H1 (cell line): ENCODE measurements around the gene CSHL1. TPM values are rescaled to one million over a fixed set of nuclear protein-coding genes. Genes with fewer than 3 reads are reported as not detected.

Experiments
- CTCF ChIA-PET: fragments of 300-600 bp; sonication (Branson Sonifier 250); formaldehyde crosslinking; loops from one replicate; lab custom pipeline; 2021; ENCODE audit not compliant: partially characterized antibody; lab: Charles Lee
- POLR2A ChIA-PET: fragments of 300-600 bp; sonication (Branson Sonifier 250); formaldehyde crosslinking; loops from one replicate; lab custom pipeline; 2021; ENCODE audit warnings: inconsistent platforms; ENCODE audit not compliant: partially characterized antibody; lab: Charles Lee
- DNase-seq, 2 experiments: peaks; one replicate each; pipeline versions ENCODE4 v3.0.0 to v3.0.0-alpha.2; 2010 to 2022; ENCODE audit warnings: low spot score in 2 of 2, low read depth in 1 of 2, mixed read lengths in 1 of 2
- FAIRE-seq: peaks from 2 replicates; lab custom pipeline; 2011; peaks lifted over from hg19 to GRCh38; lab: Jason Lieb, UNC
- H2AFZ ChIP-seq: 2 replicates; pipeline ENCODE4 v1.8.1; 2012; ENCODE audit warnings: low read length, inconsistent platforms
- H2AK5ac ChIP-seq: 2 replicates; pipeline ENCODE4 v1.6.1; 2013; ENCODE audit warnings: low read depth, low read length
- H2BK120ac ChIP-seq: replicated peaks from 2 replicates; pipeline ENCODE3; 2013; ENCODE audit warnings: low read depth, low read length, inconsistent platforms
- H2BK12ac ChIP-seq: 2 replicates; pipeline ENCODE4 v1.6.1; 2013; ENCODE audit warnings: low read depth, low read length
- H2BK15ac ChIP-seq: 2 replicates; pipeline ENCODE4 v1.6.1; 2013; ENCODE audit warnings: low read length
- H2BK20ac ChIP-seq: 2 replicates; pipeline ENCODE4 v1.6.1; 2013; ENCODE audit warnings: low read length
- H2BK5ac ChIP-seq: 2 replicates; pipeline ENCODE4 v1.6.1; 2013; ENCODE audit warnings: low read depth, low read length
- H3K14ac ChIP-seq: 2 replicates; pipeline ENCODE4 v1.6.1; 2013; ENCODE audit warnings: inconsistent platforms; ENCODE audit not compliant: insufficient read length
- H3K18ac ChIP-seq: 2 replicates; pipeline ENCODE4 v1.6.1; 2013; ENCODE audit warnings: low read length; ENCODE audit errors: extremely low read depth
- H3K23ac ChIP-seq: 2 replicates; pipeline ENCODE4 v1.6.1; 2013; ENCODE audit warnings: inconsistent platforms; ENCODE audit not compliant: insufficient read length
- H3K23me2 ChIP-seq: 2 replicates; pipeline ENCODE4 v1.6.1; 2013; ENCODE audit warnings: low read depth, low read length
- H3K27ac ChIP-seq: 2 replicates; pipeline ENCODE4 v1.6.1; 2011; ENCODE audit warnings: low read depth, low read length, inconsistent platforms
- H3K27me3 ChIP-seq, 4 experiments: replicated peaks in 1 of 4; 1 replicate in 1 of 4; 2 replicates in 3 of 4; pipeline versions ENCODE4 v1.6.1 to v1.8.1; 2011 to 2013; ENCODE audit warnings: low read length in 3 of 4, mild to moderate bottlenecking in 3 of 4, inconsistent platforms in 2 of 4, mixed read lengths in 2 of 4, moderate library complexity in 1 of 4; ENCODE audit not compliant: control insufficient read depth in 3 of 4, insufficient read depth in 3 of 4; ENCODE audit errors: extremely low read depth in 1 of 4
- H3K36me3 ChIP-seq, 4 experiments: 2 replicates each; pipeline versions ENCODE4 v1.6.1 to v1.8.1; 2011 to 2013; ENCODE audit warnings: mild to moderate bottlenecking in 4 of 4, low read length in 3 of 4, moderate library complexity in 2 of 4, control low read depth in 1 of 4, inconsistent platforms in 1 of 4; ENCODE audit not compliant: insufficient read depth in 4 of 4, control insufficient read depth in 2 of 4
- H3K4ac ChIP-seq: replicated peaks from 2 replicates; pipeline ENCODE3; 2013; ENCODE audit warnings: low read length, low read depth, mixed read lengths, inconsistent platforms; ENCODE audit not compliant: insufficient read length
- H3K4me1 ChIP-seq, 4 experiments: replicated peaks in 1 of 4; 1 replicate in 1 of 4; 2 replicates in 3 of 4; pipeline versions ENCODE4 v1.6.1 to v1.8.1; 2011 to 2013; ENCODE audit warnings: low read length in 3 of 4, inconsistent platforms in 2 of 4, mixed read lengths in 1 of 4; ENCODE audit not compliant: insufficient read depth in 4 of 4, control insufficient read depth in 3 of 4
- H3K4me2 ChIP-seq, 2 experiments: 2 replicates each; pipeline versions ENCODE4 v1.6.1 to v1.8.1; 2011 to 2013; ENCODE audit warnings: low read depth in 2 of 2, low read length in 2 of 2, control low read depth in 1 of 2, inconsistent platforms in 1 of 2, mild to moderate bottlenecking in 1 of 2; ENCODE audit not compliant: insufficient read depth in 1 of 2
- H3K4me3 ChIP-seq, 4 experiments: fragments of 200-600, 300-600 bp in 1 of 4; sonication (generic), shearing (Covaris generic), sonication (Bioruptor Twin) in 1 of 4; 2 replicates each; pipeline versions ENCODE4 v1.5.1 to v1.8.1; 2011 to 2016; ENCODE audit warnings: low read length in 4 of 4, low read depth in 3 of 4, control low read depth in 2 of 4, inconsistent platforms in 2 of 4, mild to moderate bottlenecking in 2 of 4, mixed read lengths in 1 of 4, moderate library complexity in 1 of 4; ENCODE audit not compliant: insufficient read depth in 2 of 4; ENCODE audit errors: extremely low read depth in 1 of 4
- H3K56ac ChIP-seq: replicated peaks from 2 replicates; pipeline ENCODE3; 2013; ENCODE audit warnings: low read depth, mild to moderate bottlenecking, mixed read lengths, low read length, inconsistent platforms; ENCODE audit not compliant: insufficient read length
- H3K79me1 ChIP-seq: 2 replicates; pipeline ENCODE4 v1.6.1; 2013; ENCODE audit warnings: low read depth, low read length, control low read depth
- H3K79me2 ChIP-seq, 2 experiments: 2 replicates each; pipeline versions ENCODE4 v1.6.1 to v1.8.1; 2012 to 2013; ENCODE audit warnings: low read length in 2 of 2, mild to moderate bottlenecking in 2 of 2, inconsistent platforms in 1 of 2; ENCODE audit not compliant: insufficient read depth in 2 of 2, control insufficient read depth in 1 of 2
- H3K9ac ChIP-seq, 4 experiments: replicated peaks in 1 of 4; 1 replicate in 1 of 4; 2 replicates in 3 of 4; pipeline versions ENCODE4 v1.6.1 to v1.8.1; 2011 to 2013; ENCODE audit warnings: low read depth in 3 of 4, low read length in 3 of 4, control low read depth in 2 of 4, mild to moderate bottlenecking in 2 of 4, moderate library complexity in 2 of 4, inconsistent platforms in 1 of 4; ENCODE audit errors: extremely low read depth in 1 of 4
- H3K9me3 ChIP-seq, 2 experiments: 2 replicates each; pipeline versions ENCODE4 v1.6.1 to v1.8.1; 2012 to 2013; ENCODE audit warnings: mild to moderate bottlenecking in 2 of 2, moderate library complexity in 2 of 2, control low read depth in 1 of 2, inconsistent platforms in 1 of 2, low read depth in 1 of 2, low read length in 1 of 2, mixed read lengths in 1 of 2; ENCODE audit not compliant: insufficient read depth in 2 of 2
- H4K20me1 ChIP-seq, 2 experiments: replicated peaks in 1 of 2; 2 replicates each; pipeline versions ENCODE3 to v1.8.1; 2011 to 2013; ENCODE audit warnings: inconsistent platforms in 2 of 2, low read length in 2 of 2, mild to moderate bottlenecking in 1 of 2; ENCODE audit not compliant: insufficient read depth in 2 of 2, control insufficient read depth in 1 of 2
- H4K5ac ChIP-seq: 2 replicates; pipeline ENCODE4 v1.6.1; 2013; ENCODE audit warnings: low read length, low read depth, mixed read lengths, inconsistent platforms; ENCODE audit not compliant: insufficient read length
- H4K8ac ChIP-seq: 2 replicates; pipeline ENCODE4 v1.8.0; 2013; ENCODE audit warnings: mild to moderate bottlenecking, moderate library complexity, low read length, inconsistent platforms; ENCODE audit not compliant: insufficient read depth; ENCODE audit errors: extremely low read depth
- H4K91ac ChIP-seq: replicated peaks from 2 replicates; pipeline ENCODE3; 2013; ENCODE audit warnings: low read length, mixed read lengths, inconsistent platforms; ENCODE audit not compliant: insufficient read length
- ATF3 ChIP-seq: IDR thresholded peaks from 2 replicates; pipeline ENCODE4 v1.6.1; 2011; ENCODE audit warnings: low read depth, mild to moderate bottlenecking, low read length; ENCODE audit not compliant: insufficient read depth
- BRCA1 ChIP-seq: IDR thresholded peaks from 2 replicates; pipeline ENCODE4 v1.6.1; 2012; ENCODE audit warnings: low read depth, low read length, improper control_type of control experiment
- CEBPB ChIP-seq: IDR thresholded peaks from 2 replicates; pipeline ENCODE4 v1.6.1; 2012; ENCODE audit warnings: low read depth, low read length
- EZH2 ChIP-seq: fragments of 200-600 bp; sonication (generic); IDR thresholded peaks from 2 replicates; pipeline ENCODE4 v1.7.1; 2012; ENCODE audit warnings: low read depth, mild to moderate bottlenecking, moderate library complexity, low read length, inconsistent platforms; ENCODE audit not compliant: severe bottlenecking
- GABPA ChIP-seq: IDR thresholded peaks from 2 replicates; pipeline ENCODE4 v1.6.1; 2011; ENCODE audit warnings: mild to moderate bottlenecking, low read length, moderate library complexity, borderline replicate concordance; ENCODE audit not compliant: insufficient read depth
- HDAC6 ChIP-seq: IDR thresholded peaks from one replicate; pipeline ENCODE4 v1.7.1; 2012; ENCODE audit warnings: low read depth, mild to moderate bottlenecking, inconsistent platforms, low read length, moderate library complexity
- KDM1A ChIP-seq: fragments of 200-600, 300-600 bp; sonication (generic); IDR thresholded peaks from 2 replicates; pipeline ENCODE4 v1.7.1; 2016; ENCODE audit warnings: mild to moderate bottlenecking, low read length, borderline replicate concordance
- RBBP5 ChIP-seq: IDR thresholded peaks from 2 replicates; pipeline ENCODE4 v1.7.1; 2012; ENCODE audit warnings: low read depth, mild to moderate bottlenecking, inconsistent platforms, low read length, moderate library complexity, borderline replicate concordance
- RFX5 ChIP-seq: IDR thresholded peaks from 2 replicates; pipeline ENCODE4 v1.6.1; 2011; ENCODE audit warnings: low read depth, low read length, improper control_type of control experiment, borderline replicate concordance
- SP2 ChIP-seq: IDR thresholded peaks from 2 replicates; pipeline ENCODE4 v1.6.1; 2012; ENCODE audit warnings: mild to moderate bottlenecking, low read length, inconsistent platforms
- SUZ12 ChIP-seq: fragments of 200-600 bp; sonication (generic); IDR thresholded peaks from 2 replicates; pipeline ENCODE4 v1.6.1; 2012; ENCODE audit warnings: mild to moderate bottlenecking, inconsistent platforms, low read length, moderate library complexity, mixed read lengths
- TCF12 ChIP-seq: IDR thresholded peaks from 2 replicates; pipeline ENCODE4 v1.6.1; 2011; ENCODE audit warnings: low read depth, mild to moderate bottlenecking, low read length
- TEAD4 ChIP-seq: IDR thresholded peaks from 2 replicates; pipeline ENCODE4 v1.6.1; 2012; ENCODE audit warnings: low read depth, low read length, inconsistent platforms, mixed read lengths
- WGBS, 2 experiments: shearing (Covaris generic) in 1 of 2; methylation state at CpG; one replicate each; pipeline versions ENCODE4 v1.1.6 to v1.1.7; 2013 to 2015; ENCODE audit warnings: low lambda C conversion rate in 2 of 2, mixed read lengths in 2 of 2, inconsistent platforms in 1 of 2, low coverage in 1 of 2, missing lambda C conversion rate in 1 of 2; ENCODE audit not compliant: insufficient replicate concordance in 2 of 2, insufficient coverage in 1 of 2, insufficient read length in 1 of 2; ENCODE audit errors: extremely low coverage in 1 of 2, missing lambda C conversion rate in 1 of 2; 5-methylcytosine and 5-hydroxymethylcytosine counted together
- polyA plus RNA-seq, 7 experiments: library from polyadenylated mRNA; depleted of rRNA in 3 of 7; stranded (reverse) in 5 of 7; unstranded in 2 of 7; fragments of >200 nt in 5 of 7; fragments of 200-250 nt in 2 of 7; gene quantifications; 1 replicate in 5 of 7; 2 replicates in 1 of 7; 4 replicates in 1 of 7; pipeline versions ENCODE4 v1.2.1 to v1.2.3, GENCODE V29; 2011 to 2013; ENCODE audit warnings: missing spikeins in 2 of 7, mixed read lengths in 2 of 7
- total RNA-seq: library from RNA; stranded (reverse); fragmentation: NEBNext Ultra II Directional; extraction: Animal tissue kit (Norgen Biotek cat#: 25700); gene quantifications from 2 replicates; pipeline ENCODE4 v1.2.1, GENCODE V29; 2021

Gene CSHL1
- total and polyA plus RNA-seq, 2 of the 8 experiments (the other 6 are each of a cell fraction or from before 2014, with no cell fraction given), result not detected

- H4K8ac ChIP-seq, result no peak overlapping the region
- H3K23me2 ChIP-seq, result no peaks in the 10 kb centered on the region
- no peaks in the 10 kb centered on the region for H3K79me1 ChIP-seq
- H2BK5ac ChIP-seq, result no peak overlapping the region
- H3K9ac ChIP-seq, result no peak overlapping the region
- H4K20me1 ChIP-seq, result peaks cover 0 to 5% of the 10 kb centered on the region in 2 experiments
- TF ChIP-seq ATF3 (no peak), CEBPB (no peak), TEAD4 (no peak), KDM1A (no peak), SP2 (no peak), TCF12 (no peak), SUZ12 (no peak), RFX5 (no peak), GABPA (no peak), EZH2 (no peak), RBBP5 (no peak), HDAC6 (no peak), BRCA1 (no peak)
- H2BK20ac ChIP-seq, result no peak overlapping the region
- no peak overlapping the region for H3K27ac ChIP-seq
- no peak overlapping the region for H4K5ac ChIP-seq
- H3K23ac ChIP-seq, result no peak overlapping the region
- peaks cover 0 to 21% (median 1%) of the 10 kb centered on the region in 4 experiments; a peak in 4 of 8 replicates for H3K36me3 ChIP-seq
- no peak overlapping the region for H2AFZ ChIP-seq
- H2AK5ac ChIP-seq, result no peak overlapping the region
- no peak overlapping the region for H3K14ac ChIP-seq
- H4K91ac ChIP-seq, result no peak overlapping the region
- H3K4me3 ChIP-seq, result no peak overlapping the region
- no peaks in the 10 kb centered on the region for H3K9me3 ChIP-seq
- no peak overlapping the region for H3K4ac ChIP-seq
- no peaks in the 10 kb centered on the region for H3K27me3 ChIP-seq
- POLR2A ChIA-PET, result interaction anchor here (0.8 to 1.9 kb wide), 2 partner anchors 10 to 24 kb away, joined by 3 to 5 read pairs; partner anchors contain the start of genes CD79B and GH1
- H2BK120ac ChIP-seq, result no peak overlapping the region
- H3K79me2 ChIP-seq, result no peaks in the 10 kb centered on the region
- WGBS, 2 experiments, result 90% methylated on average over 21 of the region's 21 CpGs; no CpG with 5 or more reads in 1 of the 2 experiments
- H3K4me1 ChIP-seq, result peaks cover 0 to 4% (median 1%) of the 10 kb centered on the region in 4 experiments; a peak in 4 of 7 replicates
- no peak overlapping the region for H2BK12ac ChIP-seq
- FAIRE-seq, result no peak
- no peak overlapping the region for H3K4me2 ChIP-seq
- CTCF ChIA-PET, result interaction anchor here (1.3 to 6.1 kb wide), 4 partner anchors 10 to 50 kb away, joined by 4 to 64 read pairs (median 35); partner anchors contain the start of genes CSHL1 and GH1
- no peak for DNase-seq
- H3K56ac ChIP-seq, result no peak overlapping the region
- no peak overlapping the region for H3K18ac ChIP-seq
- H2BK15ac ChIP-seq, result no peak overlapping the region
These were observed 31.4 kb upstream of the CSHL1 start for GRCh38 chr17:63942309-63942985.
